AG04449 (cell line): ENCODE data around the gene ESPNL.

Source experiments
- CTCF ChIA-PET: fragments of 350-600 bp; formaldehyde crosslinking; extraction: SDS; loops from one replicate; lab custom pipeline; 2021; ENCODE audit warnings: antibody characterized with exemption; lab: Yijun Ruan, JAX
- POLR2A ChIA-PET: fragments of 400-600, 350-600 bp; formaldehyde crosslinking; extraction: SDS; loops from one replicate; lab custom pipeline; 2020; ENCODE audit warnings: antibody characterized with exemption, inconsistent platforms; lab: Yijun Ruan, JAX
- DNase-seq: peaks from one replicate; pipeline ENCODE4 v3.0.0-alpha.2; 2010; ENCODE audit warnings: low read depth, low spot score
- H3K4me3 ChIP-seq: 2 replicates; pipeline ENCODE4 v1.5.1; 2011; ENCODE audit warnings: low read depth, mild to moderate bottlenecking, control low read depth, low read length
- TF ChIP-seq, protein P1 (sequence below): IDR thresholded peaks from one replicate; pipeline ENCODE4 v1.5.1; 2011; ENCODE audit warnings: mild to moderate bottlenecking, moderate library complexity, low read length, control low read depth, inconsistent platforms; ENCODE audit not compliant: insufficient read depth; ENCODE audit errors: missing control alignments

Gene ESPNL

DNA sequence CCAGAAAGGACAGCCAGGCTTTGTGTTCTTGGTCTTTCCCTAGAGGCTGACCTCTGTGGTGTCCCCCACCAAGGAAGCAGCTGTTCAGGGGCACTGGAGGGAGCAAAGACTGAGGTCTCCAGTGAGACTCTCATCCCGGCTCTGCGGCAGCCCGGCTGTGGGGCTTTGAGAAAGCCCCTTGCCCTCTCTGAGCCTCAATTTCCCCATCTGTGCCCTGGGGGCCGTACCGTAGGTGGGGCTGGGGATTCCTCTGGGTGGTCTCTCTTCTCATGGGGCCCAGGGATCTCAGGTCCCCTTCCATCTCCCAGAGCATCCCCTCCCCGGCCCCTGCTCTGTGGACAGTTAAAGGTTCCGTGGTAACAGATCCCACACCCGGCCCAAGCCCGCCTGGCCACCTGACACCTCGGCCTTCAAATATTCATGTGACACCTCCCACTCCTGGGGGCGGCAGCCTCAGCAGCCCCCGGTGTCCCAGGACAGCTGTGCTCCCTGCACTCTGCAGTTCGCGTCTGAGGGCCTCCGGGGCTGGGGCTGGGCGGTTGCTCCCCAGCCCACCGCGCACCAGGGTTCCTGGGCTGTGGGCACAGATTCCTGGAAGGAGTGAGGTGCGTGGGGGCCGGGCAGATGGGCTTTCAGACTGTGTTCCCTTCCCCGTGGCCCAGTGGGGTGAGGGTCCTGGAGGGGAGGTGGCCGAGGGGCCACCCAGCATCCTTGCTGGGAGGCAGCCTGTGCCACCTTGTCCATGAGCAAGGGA, 23.3 kb downstream of the ESPNL start:
- TF ChIP-seq, protein P1, sequence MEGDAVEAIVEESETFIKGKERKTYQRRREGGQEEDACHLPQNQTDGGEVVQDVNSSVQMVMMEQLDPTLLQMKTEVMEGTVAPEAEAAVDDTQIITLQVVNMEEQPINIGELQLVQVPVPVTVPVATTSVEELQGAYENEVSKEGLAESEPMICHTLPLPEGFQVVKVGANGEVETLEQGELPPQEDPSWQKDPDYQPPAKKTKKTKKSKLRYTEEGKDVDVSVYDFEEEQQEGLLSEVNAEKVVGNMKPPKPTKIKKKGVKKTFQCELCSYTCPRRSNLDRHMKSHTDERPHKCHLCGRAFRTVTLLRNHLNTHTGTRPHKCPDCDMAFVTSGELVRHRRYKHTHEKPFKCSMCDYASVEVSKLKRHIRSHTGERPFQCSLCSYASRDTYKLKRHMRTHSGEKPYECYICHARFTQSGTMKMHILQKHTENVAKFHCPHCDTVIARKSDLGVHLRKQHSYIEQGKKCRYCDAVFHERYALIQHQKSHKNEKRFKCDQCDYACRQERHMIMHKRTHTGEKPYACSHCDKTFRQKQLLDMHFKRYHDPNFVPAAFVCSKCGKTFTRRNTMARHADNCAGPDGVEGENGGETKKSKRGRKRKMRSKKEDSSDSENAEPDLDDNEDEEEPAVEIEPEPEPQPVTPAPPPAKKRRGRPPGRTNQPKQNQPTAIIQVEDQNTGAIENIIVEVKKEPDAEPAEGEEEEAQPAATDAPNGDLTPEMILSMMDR: no peak
- H3K4me3 ChIP-seq: no peak overlapping the region
- no peak for DNase-seq
- POLR2A ChIA-PET: no interaction called here
- CTCF ChIA-PET: no interaction called here

DNA sequence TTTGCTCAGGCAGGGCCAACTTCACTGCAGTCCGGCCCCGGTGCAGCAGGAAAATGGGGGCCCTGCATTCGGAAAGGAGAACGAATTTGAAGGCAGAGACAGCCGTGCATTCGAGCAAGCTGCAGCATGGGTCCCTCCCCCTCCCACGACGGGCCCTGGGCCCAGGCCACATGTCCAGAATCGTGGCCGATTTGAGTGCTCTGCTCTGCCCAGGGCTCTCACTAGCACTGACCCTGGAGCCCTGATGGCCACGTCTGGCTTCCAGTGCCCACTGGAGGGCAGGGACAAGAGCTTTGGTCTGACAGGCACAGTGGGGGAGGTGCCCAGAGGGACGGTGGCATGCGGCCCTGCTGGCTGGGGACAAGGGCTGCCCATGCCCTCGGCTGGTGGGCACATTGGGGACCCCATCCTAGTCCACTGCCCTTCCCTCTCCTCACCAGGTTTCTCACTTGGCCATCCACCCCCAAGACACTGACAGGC, 23.9 kb downstream of the ESPNL start:
- H3K4me3 ChIP-seq: no peak overlapping the region
- POLR2A ChIA-PET: no interaction called here
- DNase-seq: no peak
- CTCF ChIA-PET: no interaction called here
- TF ChIP-seq, protein P1: no peak

DNA sequence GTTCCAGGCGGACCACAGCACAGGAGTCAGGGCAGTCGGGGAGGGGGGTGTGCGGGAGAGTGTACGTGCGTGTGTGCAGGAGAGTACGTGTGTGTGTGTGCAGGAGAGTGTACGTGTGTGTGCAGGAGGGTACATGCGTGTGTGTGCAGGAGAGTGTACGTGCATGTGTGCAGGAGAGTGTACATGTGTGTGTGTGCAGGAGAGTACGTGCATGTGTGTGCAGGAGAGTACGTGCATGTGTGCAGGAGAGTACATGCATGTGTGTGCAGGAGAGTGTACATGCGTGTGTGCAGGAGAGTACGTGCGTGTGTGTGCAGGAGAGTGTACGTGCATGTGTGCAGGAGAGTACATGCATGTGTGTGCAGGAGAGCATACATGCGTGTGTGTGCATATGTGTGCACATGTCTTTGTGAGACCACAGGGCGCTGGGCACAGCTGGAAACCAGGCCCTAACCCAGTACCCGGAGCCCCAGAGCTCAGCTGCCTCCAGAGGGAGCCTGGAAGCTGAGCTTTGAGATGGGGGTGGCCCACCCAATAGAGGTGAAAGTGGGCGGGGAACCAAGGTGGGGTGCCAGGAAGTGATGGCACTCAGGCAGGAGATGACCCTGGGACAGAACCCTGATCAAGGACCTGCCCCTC, 24.5 kb downstream of the ESPNL start:
- ChIA-PET POLR2A (no interaction called here), CTCF (no interaction called here)
- no peak overlapping the region for H3K4me3 ChIP-seq
- no peak for DNase-seq
- TF ChIP-seq, protein P1: no peak

DNA sequence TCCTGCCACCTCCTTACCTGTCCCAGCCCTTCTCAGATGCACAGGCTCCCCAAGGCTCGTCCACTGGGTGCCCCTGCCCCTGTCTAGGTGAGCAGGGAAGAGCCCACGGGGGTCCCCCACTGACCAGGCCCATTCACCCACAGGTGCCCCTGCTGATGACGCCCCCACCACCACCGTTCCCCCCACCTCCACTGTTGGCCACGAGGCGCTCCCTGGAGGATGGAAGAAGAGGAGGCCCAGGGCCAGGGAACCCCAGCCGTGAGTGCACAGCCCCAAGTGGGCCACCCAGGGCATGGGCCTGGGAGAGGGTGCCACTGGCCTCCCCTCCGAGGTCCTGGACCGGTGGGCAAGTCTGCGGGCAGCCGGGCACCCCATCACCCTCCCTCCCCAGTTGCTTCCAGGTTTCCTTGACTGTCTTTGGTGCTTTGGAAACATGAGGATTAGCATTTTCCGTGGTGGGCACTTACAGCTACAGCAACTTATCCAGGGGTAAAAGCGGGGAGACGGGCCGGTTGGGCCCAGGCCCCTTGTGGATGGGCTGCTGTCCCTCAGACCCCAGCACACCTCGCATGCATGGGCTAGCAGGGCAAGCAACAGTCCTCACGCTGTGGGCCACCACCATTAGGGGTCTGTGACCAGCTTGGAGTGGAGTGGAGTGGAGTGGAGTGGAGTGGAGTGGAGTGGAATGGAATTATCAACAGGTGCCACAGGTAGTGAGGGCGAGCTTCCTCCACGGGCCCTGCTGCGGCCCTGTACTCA, 25.2 kb downstream of the ESPNL start:
- CTCF ChIA-PET: no interaction called here

DNA sequence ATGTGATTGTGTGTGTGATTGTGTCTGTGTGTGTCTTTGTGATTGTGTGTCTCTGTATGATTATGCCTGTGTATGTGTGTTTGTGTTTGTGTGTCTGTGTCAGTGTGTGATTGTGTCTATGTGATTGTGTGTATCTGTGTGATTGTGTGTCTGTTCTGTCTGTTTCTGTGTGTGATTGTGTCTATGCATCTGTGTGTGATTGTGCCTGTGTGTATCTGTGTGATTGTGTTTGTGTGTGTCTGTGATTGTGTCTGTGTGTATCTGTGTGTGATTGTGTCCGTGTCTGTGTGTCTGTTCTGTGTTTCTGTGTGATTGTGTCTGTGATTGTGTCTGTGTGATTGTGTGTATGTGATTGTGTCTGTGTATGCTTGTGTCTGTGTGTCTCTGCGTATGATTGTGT, 26.2 kb downstream of the ESPNL start:
- ChIA-PET POLR2A (no interaction called here), CTCF (no interaction called here)
- no peak for DNase-seq
- TF ChIP-seq, protein P1: no peak
- no peak overlapping the region for H3K4me3 ChIP-seq

More for the DNA sequence above, 25.2 kb downstream of the ESPNL start:
- POLR2A ChIA-PET: no interaction called here
- DNase-seq: no peak
- TF ChIP-seq, protein P1: no peak
- H3K4me3 ChIP-seq: no peak overlapping the region
